ENCODE results near the gene C12orf42.

GRCh38 chr12:103386451-103386850, 109.3 kb downstream of the C12orf42 start:
- TF ChIP-seq CEBPB (IDR thresholded peaks at IDR 0.05; ENCODE audit: borderline replicate concordance in 1 of 2, low read depth in 2 of 2, low read length in 2 of 2) (no peak), GATAD2B (conservative IDR thresholded peaks at IDR 0.05; ENCODE audit: low read depth) (no peak), POLR2AphosphoS5 (IDR thresholded peaks at IDR 0.05; ENCODE audit: low read length) (no peak), CTCF (IDR thresholded peaks at IDR 0.05 in 2 of 3, conservative IDR thresholded peaks at IDR 0.05 in 1 of 3; ENCODE audit: control insufficient read depth in 2 of 3, extremely low read depth in 1 of 3, insufficient read depth in 1 of 3, low read depth in 3 of 3, low read length in 3 of 3) (no peak), RAD21 (IDR thresholded peaks at IDR 0.05; ENCODE audit: insufficient read depth, low read depth, low read length) (no peak), EP300 (IDR thresholded peaks at IDR 0.05; ENCODE audit: borderline replicate concordance in 1 of 2, control insufficient read depth in 1 of 2, low read depth in 2 of 2, low read length in 2 of 2) (no peak), SIN3A (IDR thresholded peaks at IDR 0.05; ENCODE audit: low read depth, low read length) (no peak), POLR2A (IDR thresholded peaks at IDR 0.05; ENCODE audit: low read depth, low read length) (no peak)

All from GM12878 (cell line).